HG02943 (cell line): Measurements from ENCODE around the gene LFNG.

Source experiments
- ATAC-seq: cut with Tn5 transposase; IDR thresholded peaks from one replicate; pipeline ENCODE4 v1.9.1; 2021; ENCODE audit warnings: mild to moderate bottlenecking, low read depth, moderate library complexity; ENCODE audit not compliant: unreplicated experiment

Gene LFNG

DNA sequence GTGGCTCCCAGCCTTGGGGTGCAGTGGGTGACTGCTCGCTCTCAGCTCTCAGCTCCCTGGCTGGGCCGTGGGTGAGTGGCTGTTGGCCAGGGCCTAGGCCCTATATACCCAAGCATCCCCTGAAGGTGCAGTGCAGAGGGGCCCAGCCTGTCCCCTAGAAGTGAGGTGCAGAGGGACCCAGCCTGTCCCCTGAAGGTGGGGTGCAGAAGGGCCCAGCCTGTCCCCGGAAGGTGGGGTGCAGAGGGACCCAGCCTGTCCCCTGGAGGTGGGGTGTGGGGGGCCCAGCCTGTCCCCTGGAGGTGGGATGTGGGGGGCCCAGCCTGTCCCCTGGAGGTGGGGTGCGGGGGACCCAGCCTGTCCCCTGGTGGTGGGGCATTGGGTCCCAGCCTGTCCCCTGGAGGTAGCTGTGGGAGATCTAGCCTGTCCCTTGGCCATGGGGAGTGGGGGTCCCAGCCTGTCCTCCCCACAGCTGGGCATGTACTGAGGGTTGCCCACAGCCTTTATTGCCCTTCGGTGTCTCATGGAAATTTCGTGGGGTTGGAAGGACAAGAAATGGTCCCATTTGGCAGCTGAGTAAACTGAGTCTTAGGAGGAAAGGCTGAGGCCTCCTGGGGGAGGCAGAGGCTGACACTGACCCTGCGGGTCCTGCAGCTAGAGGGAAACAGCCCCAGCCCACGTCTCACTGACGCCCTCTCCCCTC is 17.5 kb upstream of the LFNG start:
- ATAC-seq = no peak

- no peak for ATAC-seq
These were observed 17.0 kb upstream of the LFNG start for GRCh38 chr7:2502647-2502966.

DNA sequence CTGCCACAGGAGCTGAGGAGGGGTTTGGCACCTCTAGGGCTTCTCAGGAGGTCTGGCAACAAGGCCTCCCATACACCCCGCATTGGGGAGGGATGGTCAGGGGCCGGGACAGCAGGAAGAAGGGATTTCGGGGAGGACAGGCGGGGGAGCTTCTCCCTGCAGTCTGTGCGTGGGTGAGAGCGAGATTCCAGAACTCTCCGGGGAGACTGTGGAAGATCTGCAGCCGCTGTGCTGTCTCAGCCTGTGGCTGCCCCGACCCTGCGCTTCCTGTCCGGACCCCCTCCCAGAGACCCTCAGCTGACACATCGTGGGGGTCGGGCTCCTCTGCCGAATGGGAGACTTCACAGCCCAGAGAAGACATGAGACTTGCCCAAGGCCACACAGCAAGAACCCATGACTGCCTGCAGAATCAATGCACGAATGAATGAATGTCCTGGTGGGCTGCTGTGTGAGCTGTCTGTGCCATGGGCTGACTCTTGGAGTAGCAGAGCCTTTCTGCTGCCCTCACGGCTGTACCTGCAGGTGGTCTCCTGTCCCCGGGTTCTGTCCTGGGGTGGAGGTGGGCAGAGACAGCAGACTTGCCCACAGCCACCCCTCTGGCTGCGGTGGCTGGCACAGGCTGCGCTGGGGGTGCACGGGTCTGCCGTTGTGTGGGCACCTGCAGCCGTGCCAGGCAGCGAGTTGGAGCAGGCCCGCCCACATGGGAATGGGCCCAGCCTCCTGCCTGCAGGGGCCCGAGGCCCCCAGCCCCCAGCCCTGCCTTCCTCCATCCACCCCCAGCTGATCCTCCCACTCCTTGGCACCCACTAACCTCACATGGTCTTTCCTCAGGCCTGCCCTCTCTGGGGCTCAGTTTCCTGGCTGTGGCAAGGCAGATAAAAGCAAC is 16.3 kb upstream of the LFNG start:
- ATAC-seq = no peak

DNA sequence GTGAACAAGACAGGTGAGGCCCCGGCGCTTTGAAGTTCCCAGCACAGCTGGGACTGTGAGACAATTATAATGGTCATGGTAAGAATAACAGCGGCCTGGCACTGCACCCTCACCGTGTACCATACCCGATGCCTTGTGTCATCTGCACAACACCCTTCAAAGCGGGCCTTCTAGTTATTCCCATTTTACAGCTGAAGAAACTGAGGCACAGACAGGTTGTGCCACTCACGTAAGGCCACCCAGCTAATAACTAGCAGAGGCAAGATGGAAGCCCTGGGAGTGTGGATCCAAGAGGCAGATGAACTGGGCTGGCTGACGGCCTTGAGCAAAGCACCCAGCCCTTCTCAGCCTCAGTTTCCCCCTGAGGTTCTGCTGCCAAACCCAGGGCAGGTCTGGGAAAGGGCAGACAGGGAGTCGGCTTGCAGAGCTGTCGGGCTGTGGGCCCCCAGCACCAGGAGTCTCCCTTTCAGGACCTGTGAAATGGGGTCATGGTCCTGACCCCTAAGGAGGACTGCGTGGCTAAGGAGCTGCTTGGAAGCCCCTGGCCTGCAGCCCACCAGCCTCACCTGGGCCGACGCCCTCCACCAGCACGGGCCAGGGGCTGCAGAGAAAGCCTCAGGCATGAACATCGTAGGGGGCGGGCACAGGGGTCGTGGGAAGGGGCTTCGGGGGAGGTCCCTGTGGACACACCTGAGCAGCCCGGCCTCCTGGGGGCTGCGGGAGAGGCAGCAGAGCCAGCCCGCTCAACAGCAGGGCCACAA is 15.3 kb upstream of the LFNG start:
- ATAC-seq = no peak

DNA sequence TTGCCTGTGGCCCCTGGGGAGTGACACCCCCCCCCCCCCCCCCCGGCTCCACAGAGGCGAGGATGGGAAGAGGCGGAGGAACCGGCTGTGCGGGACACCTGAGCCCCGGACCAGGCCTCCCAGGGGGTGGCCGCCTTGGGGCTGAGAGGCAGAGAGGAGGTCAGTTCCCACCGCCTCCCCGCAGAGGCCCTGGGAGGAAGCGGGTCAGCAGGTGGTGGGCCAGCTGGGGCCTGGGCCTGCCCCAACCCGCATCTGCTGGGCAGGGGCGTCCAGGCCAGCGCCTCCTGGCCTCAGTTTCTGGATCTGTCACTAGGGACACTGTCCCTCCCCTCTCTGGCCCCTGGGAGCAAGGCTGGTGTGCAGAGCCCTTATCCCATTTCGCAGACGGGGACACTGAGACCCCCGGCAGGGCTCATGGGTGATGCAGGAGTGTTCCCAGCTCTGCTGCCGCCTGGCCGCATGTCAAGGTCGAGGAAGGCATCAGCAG is 14.6 kb upstream of the LFNG start:
- no peak for ATAC-seq

DNA sequence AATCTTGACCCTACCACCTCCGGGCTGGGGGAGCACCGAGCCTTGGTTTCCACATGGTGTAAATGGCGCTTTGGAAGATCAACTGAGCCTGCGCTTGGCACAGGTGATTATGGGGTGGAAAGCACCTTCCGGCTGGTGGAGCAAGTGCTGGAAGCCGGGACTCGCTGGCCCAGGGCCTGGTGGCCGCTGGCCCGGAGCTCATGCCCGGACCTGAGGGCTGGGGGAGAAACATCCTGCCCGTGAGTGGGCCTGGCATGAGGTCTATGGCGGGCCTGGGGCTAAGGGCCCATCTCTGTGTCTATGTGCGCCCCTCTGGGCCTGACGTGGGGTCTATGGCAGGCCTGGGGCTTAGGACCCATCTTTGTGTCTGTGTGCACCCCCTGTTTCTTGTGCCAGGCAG is 14.2 kb upstream of the LFNG start:
- no peak for ATAC-seq

- ATAC-seq = no peak
These were observed 12.2 kb upstream of the LFNG start for GRCh38 chr7:2507208-2507916.

GRCh38 chr7:2507917-2508306 is 11.7 kb upstream of the LFNG start:
- no peak for ATAC-seq

- no peak for ATAC-seq
These were observed 11.0 kb upstream of the LFNG start for GRCh38 chr7:2508327-2509215.

GRCh38 chr7:2509298-2509906 is 10.2 kb upstream of the LFNG start:
- ATAC-seq = no peak

DNA sequence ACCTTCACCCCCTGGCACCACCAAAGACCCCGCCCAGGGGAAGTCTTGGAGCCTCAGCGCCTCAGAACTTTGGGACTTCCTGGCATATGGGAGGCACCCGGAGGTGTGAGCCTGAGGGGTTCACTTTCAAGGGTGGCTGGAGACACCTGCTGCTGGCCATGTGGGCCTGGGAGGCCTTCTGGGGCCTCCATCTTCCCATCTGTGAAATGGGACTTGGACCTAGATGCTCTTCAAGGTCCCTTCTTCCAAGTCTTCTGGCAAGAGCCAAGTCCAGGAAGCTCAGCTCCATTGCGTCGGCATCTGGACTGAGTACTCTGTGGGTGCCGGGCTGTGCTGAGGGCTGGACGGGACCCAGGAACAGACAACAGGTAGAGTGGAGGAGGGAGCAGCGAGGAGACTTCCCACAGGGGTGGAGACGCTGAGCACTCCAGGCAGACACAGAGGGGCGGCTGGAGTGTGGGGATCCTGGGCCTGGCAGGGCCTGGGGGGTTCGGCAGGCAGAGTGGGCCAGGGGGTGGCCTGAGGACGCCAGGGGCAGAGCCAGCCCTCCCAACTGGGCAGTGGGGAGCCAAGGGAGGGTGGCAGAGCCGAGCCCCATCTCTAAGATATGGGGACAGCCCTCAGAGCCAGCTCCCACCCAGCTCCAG is 9.3 kb upstream of the LFNG start:
- no peak for ATAC-seq

DNA sequence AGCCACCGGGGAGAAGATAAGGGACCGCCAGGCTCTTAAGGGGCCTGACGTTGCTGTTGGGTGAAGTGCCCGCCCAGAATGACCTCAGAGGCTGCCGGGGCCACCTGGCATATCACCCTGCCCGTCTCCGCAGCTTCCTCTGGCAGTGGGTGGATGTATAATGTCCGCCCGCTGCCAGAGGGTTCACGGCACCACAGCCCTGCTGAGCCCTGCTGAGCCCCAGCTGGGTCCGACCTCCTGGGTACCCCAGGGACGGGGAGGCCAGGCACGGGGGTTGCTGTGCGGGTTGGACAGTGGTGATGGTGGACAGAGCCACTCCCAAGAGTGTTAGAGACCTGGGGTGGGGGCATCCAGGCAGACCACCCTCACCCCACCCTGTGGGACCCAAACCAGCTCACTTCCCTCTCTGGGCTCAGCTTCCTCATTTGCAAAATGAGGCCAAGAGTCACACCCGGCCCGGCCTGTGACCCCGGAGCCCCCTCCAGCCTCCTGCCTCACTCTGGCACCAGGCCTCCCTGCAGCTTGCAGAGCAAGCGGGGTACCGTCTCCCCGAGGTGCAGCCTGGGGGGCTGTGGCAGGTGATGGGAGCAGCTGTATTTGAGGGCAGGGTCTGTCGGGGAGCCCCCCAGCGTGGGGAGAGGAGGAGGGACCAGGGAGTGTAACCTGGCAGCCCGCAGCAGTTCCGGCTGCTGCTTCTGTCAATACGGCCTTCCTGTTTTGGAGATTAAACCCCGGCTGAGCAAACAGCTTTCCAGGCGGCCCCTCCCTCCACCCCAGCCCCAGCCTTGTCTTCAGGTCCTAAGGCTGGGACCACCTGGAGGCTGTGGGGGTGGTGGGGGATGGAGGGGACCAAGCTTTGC is 8.4 kb upstream of the LFNG start:
- ATAC-seq = no peak

DNA sequence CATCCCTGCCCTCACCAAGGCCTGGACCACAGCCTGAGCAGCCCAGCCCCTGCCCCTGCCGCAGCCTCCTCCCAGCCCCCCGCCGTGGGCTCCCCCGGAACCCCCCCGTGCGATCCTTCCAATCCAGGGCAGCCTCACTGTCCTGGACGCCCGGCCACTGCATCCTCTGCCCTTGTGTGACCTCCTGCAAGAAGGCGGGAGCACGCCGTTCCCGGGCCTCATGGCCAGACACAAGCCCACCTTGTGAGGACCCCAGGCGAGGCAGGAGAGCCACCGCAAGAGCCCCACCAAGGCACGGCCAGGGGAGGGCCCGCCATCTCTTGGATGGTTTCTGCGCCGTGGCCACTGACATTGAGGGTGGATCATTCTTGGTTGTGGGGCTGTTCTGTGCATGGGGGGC is 7.8 kb upstream of the LFNG start:
- ATAC-seq = no peak

DNA sequence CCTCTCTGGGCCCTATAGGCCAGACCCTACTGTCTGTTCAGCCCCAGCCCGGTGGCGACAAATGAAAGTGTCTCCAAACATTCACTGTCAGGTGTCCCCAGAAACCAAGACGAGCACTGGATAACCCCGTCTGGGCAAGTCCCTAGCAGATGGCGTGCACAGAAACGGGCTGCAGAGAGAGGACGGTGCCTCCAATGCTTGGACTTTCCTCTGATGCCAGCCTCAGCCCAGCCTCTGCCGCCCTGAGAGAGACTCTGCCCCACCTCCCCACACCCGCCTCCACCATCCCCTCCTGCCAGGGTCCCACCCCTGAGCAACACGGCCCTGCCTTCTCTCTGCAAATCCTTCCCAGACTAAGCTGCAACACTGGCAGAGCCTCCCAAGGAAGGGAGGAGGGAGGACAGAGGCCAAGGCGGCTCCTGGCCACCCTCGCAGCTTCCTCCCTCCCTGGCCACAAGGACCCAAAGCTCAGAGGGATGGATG is 7.4 kb upstream of the LFNG start:
- no peak for ATAC-seq

DNA sequence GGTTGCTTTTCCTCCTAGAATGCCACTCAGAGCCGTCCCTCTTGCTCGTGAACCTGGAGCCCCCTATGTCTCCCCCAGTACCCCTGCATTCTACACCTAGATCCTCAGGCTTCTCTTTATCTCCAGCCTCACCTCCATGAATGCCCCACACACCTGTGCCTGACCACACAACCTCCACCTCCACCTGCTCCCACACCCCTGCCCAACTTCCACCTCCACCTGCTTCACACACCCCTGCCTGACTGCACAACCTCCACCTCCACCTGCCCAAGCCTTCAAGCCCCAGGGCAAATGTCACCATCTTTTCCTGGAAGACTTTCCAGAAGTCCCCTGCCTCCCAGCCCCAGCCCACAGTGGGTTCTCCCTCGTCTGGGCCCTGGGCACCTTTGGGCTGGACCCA is 6.9 kb upstream of the LFNG start:
- ATAC-seq = no peak

GRCh38 chr7:2513702-2514101 is 5.9 kb upstream of the LFNG start:
- ATAC-seq = no peak

- ATAC-seq = no peak
These were observed 4.8 kb upstream of the LFNG start for GRCh38 chr7:2514473-2515423.
